GM06990 (cell line): ENCODE data around the gene PPARG.

Experiments used
- DNase-seq: peaks from one replicate; pipeline ENCODE4 v3.0.0-alpha.2; 2011; ENCODE audit not compliant: insufficient read length; ENCODE audit errors: extremely low read depth
- H3K27me3 ChIP-seq: replicated peaks from 2 replicates; pipeline ENCODE4 v1.6.0; 2011; ENCODE audit warnings: low read length; ENCODE audit not compliant: control insufficient read depth, insufficient read depth
- H3K36me3 ChIP-seq: 2 replicates; pipeline ENCODE4 v1.5.1; 2011; ENCODE audit warnings: low read length; ENCODE audit not compliant: control insufficient read depth, insufficient read depth
- H3K4me3 ChIP-seq: replicated peaks from 2 replicates; pipeline ENCODE4 v1.5.1; 2011; ENCODE audit warnings: low read depth, mild to moderate bottlenecking, control low read depth, low read length
- TF ChIP-seq, protein P1 (sequence below): IDR thresholded peaks from 2 replicates; pipeline ENCODE4 v1.5.1; 2011; ENCODE audit warnings: low read length, control low read depth, mild to moderate bottlenecking, inconsistent platforms; ENCODE audit not compliant: insufficient read depth, poor library complexity, severe bottlenecking

Gene PPARG

DNA sequence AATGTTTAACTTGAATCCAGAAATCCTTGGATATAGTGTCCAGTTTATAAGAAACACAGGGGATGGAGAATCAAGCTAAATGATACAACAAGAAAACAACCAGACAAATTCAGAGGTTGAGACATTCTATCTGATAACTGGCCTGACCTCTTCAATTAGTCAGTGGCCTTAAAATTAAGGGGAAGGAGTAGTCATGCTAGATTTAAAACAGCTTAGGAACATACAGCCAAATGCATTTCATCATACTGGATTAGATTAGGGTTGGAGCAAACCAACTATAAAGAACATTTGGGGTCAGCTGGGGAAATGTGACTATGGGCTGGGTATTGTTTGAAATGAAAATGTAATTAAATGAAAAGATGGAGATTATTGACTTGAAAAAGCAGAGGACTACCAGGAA lies 53.3 kb downstream of the PPARG start:
- DNase-seq, result no peak
- H3K27me3 ChIP-seq, result no peaks in the 10 kb centered on the region
- TF ChIP-seq, protein P1, sequence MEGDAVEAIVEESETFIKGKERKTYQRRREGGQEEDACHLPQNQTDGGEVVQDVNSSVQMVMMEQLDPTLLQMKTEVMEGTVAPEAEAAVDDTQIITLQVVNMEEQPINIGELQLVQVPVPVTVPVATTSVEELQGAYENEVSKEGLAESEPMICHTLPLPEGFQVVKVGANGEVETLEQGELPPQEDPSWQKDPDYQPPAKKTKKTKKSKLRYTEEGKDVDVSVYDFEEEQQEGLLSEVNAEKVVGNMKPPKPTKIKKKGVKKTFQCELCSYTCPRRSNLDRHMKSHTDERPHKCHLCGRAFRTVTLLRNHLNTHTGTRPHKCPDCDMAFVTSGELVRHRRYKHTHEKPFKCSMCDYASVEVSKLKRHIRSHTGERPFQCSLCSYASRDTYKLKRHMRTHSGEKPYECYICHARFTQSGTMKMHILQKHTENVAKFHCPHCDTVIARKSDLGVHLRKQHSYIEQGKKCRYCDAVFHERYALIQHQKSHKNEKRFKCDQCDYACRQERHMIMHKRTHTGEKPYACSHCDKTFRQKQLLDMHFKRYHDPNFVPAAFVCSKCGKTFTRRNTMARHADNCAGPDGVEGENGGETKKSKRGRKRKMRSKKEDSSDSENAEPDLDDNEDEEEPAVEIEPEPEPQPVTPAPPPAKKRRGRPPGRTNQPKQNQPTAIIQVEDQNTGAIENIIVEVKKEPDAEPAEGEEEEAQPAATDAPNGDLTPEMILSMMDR, result no peak
- H3K4me3 ChIP-seq, result no peak overlapping the region
- H3K36me3 ChIP-seq, result no peaks in the 10 kb centered on the region

- H3K27me3 ChIP-seq, result no peaks in the 10 kb centered on the region
- H3K4me3 ChIP-seq, result no peak overlapping the region
- TF ChIP-seq, protein P1, result no peak
- DNase-seq, result no peak
- H3K36me3 ChIP-seq, result no peaks in the 10 kb centered on the region
Observed at GRCh38 chr3:12343047-12343501, 54.2 kb downstream of the PPARG start.

DNA sequence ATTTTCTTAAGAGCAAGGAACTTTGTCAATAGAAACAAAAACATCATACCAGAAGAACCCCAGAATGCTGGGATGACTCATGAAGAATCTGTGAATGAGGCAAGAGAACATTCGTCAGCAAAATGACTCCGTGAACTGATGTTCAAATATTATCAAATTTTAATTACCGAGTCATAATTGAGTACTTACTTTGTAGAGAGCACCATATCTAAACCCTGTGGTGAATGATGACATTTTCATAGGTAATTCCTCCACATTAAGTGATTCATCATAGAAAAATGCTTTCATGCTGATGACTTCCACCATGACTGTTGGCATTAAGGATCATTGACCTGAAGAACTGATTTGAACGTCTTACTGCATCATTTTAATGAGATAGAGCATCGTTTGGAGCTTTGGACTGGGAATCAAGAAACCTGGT lies 56.3 kb downstream of the PPARG start:
- TF ChIP-seq, protein P1, result no peak
- no peak for DNase-seq
- no peaks in the 10 kb centered on the region for H3K36me3 ChIP-seq
- H3K4me3 ChIP-seq, result no peak overlapping the region
- no peaks in the 10 kb centered on the region for H3K27me3 ChIP-seq

DNA sequence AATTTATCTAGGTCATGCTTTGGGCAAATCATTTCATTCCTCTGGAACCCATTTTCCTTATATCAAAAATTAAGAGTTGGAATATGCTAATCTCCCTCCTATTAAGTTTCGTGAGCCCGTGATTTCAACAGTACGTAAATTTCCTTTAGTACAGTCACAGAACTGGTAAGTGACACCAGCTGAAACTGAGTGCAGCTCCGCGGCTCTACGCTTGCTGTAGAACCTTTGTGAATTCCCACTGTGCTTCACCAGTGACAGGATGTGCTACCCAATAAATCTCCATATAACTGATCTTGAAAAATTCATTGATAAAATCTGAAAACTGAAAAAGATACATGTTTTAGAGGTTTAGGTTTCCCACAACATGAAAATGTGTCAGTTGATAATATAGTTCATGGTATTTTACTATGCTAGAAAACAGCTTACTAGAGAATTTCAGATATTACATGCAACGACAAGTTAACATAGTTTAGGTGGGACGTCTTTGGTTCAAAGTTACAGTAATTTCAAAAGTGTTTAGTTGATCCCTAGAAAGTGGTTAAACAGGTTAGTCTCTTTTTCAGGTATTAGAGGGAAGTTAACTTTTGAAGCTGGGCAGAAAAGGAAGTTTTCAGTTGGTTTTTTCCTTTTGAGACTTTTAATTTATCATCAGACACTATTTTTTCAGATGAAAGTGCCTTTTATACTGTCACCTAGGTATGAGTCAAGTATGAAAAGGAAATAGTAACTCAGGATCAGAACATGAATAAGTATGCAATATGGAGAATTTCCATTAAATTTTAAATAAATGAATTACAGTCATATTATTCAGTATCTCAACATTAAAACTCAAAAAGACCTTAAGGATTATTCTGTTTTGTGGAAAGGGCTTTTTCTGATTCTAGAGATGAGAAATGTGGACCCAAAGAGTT lies 57.0 kb downstream of the PPARG start:
- no peaks in the 10 kb centered on the region for H3K27me3 ChIP-seq
- DNase-seq, result no peak
- H3K4me3 ChIP-seq, result no peak overlapping the region
- H3K36me3 ChIP-seq, result no peaks in the 10 kb centered on the region
- TF ChIP-seq, protein P1, result no peak

DNA sequence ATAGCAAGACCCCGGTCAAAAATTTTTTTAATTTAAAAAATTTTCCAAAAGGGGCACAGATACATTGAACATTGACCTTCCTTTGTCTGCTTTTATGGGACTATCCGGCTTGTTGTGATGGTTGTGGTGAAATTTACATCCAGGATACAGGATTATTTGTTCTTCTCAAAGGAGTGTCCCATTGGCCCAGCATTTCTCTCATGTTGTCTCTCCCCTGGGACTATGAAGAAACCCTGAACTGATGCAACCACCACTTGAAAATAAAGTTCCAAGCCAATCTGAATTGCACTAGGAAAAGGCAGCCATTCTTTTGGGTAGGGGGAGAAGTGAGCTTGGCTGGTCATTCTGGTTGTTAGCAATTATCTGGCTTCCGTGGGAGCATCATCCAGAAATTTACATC lies 58.4 kb downstream of the PPARG start:
- Histone ChIP-seq H3K27me3 (no peaks in the 10 kb centered on the region), H3K36me3 (no peaks in the 10 kb centered on the region), H3K4me3 (no peak overlapping the region)
- TF ChIP-seq, protein P1, result no peak
- DNase-seq, result no peak
